ENCODE measurements around the gene DNAJC1.
"Not testable (repeated sequence)": the region's sequence is repeated elsewhere in the genome, so short reads cannot be mapped to it uniquely, and the experiment has no call there.

Gene DNAJC1

GRCh38 chr10:21724687-21725367, 278.7 kb downstream of the DNAJC1 start:
- DNase-seq (ENCODE audit: low read depth) = peak; percentile 24

- DNase-seq (ENCODE audit: low read depth) = no peak
Measured at GRCh38 chr10:21724020-21724589, 279.4 kb downstream of the DNAJC1 start.

GRCh38 chr10:21722209-21722608, 281.3 kb downstream of the DNAJC1 start:
- DNase-seq (ENCODE audit: low read depth) = no peak

DNA sequence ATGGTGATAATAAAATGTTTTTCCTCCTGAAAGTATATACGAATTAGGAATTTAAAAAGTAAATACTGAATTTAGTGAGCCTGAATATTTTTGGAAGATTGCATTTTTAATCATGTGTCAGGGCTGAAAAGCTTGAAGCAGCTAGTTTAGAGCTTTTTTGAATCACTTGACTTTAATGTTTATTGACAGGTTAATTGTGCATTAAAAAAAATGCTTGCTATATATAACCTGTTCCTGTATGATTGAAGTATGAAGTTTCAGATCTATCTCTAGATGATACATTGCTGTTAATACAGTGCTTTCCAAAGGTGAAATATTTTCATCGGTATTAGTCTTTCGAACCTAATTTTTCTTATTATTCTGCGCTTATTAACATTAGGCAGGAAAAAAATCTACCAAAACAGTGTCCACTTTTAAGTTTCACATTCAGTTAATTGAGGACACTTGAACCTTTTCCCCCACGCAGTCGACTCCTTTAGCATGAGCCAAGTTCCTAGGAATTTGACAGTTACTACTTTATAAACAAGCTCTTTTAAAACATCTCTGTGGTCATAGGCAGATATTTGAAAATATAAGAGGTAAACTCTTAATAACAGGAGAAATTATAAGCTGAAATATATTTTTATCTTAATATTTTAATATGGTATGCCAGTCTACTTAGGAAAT, 282.4 kb downstream of the DNAJC1 start:
- no peak for DNase-seq (ENCODE audit: low read depth)

- no peak for DNase-seq (ENCODE audit: low read depth)
Measured at GRCh38 chr10:21720090-21720489, 283.4 kb downstream of the DNAJC1 start.

- DNase-seq (ENCODE audit: low read depth) = no peak
Measured at GRCh38 chr10:21719502-21719901, 284.0 kb downstream of the DNAJC1 start.

DNA sequence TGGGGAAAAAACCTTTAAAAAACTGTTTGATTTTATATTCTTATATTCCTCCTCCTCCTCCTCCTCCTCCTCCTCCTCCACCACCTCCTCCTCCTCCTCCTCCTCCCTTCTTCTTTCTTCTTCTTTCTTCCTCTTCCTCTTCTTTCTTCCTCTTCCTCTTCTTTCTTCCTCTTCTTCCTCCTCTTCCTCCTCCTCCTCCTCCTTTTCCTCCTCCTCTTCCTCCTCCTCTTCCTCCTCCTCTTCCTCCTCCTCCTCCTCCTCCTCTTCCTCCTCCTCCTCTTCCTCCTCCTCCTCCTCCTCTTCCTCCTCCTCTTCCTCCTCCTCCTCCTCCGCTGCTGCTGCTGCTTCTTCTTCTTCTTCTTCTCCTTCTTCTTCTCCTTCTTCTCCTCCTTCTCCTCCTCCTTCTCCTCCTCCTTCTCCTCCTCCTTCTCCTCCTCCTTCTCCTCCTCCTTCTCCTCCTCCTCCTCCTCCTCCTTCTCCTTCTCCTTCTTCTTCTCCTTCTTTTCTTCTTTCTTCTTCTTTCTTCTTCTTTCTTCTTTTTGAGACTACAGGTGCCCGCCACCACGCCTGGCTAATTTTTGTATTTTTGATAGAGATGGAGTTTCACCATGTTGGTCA, 286.0 kb downstream of the DNAJC1 start:
- not testable (repeated sequence) for DNase-seq (ENCODE audit: low read depth)

- no peak for DNase-seq (ENCODE audit: low read depth)
Measured at GRCh38 chr10:21715531-21716195, 287.9 kb downstream of the DNAJC1 start.

DNA sequence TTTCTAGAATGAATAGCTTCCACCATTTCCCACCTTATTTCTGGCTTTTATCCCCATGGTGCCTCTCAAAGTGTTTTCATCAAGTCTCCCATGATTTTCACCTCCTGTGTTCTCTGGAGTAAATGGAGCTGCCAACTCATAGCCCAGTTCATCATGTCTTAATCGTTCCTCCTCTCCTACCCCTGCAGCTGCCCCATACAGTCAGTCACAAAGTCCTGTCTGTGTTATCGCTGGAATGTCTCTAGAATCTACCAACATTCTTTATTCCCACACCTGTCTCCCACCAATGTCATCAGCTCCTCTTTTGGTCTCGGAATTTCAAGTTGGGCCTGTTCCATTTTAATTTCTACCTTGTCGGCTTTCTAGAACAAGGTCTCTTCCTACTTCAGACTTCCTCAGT, 290.6 kb downstream of the DNAJC1 start:
- DNase-seq (ENCODE audit: low read depth) = no peak

DNA sequence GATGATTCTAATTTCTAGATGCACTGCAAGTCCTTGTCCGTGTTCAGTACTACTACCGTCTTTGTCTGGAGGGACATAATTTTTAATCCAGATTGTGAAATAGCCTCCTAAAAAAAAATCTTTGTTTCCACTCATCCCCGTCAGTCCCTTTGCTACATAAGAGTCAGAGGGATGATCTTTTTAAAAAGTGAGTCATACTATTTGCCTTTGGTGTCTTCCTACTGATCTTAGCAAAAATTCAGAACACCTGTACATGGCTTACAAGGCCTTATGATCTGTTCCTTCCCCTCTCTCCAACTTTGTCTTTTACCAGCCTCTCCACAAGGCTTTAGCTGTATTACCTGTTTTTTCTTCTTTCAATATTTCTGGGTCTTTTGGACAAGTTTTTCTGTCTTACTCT, 296.0 kb downstream of the DNAJC1 start:
- DNase-seq (ENCODE audit: low read depth) = no peak
